IPS-18a (cell line): ENCODE measurements around the gene KRTAP11-1.

Source experiments
- H3K27ac ChIP-seq: one replicate; pipeline ENCODE4 v1.5.1; 2013; ENCODE audit warnings: low read length
- H3K27me3 ChIP-seq: one replicate; pipeline ENCODE4 v1.6.1; 2013; ENCODE audit warnings: mild to moderate bottlenecking, low read length; ENCODE audit not compliant: control insufficient read depth, insufficient read depth
- H3K36me3 ChIP-seq: one replicate; pipeline ENCODE4 v1.6.1; 2013; ENCODE audit warnings: low read depth, low read length; ENCODE audit not compliant: control insufficient read depth
- H3K4me1 ChIP-seq: one replicate; pipeline ENCODE4 v1.6.1; 2013; ENCODE audit warnings: low read depth, low read length; ENCODE audit not compliant: control insufficient read depth
- H3K4me3 ChIP-seq: one replicate; pipeline ENCODE4 v1.5.1; 2013; ENCODE audit warnings: low read length
- H3K9ac ChIP-seq: one replicate; pipeline ENCODE4 v1.6.1; 2013; ENCODE audit warnings: mild to moderate bottlenecking, low read length, moderate library complexity
- H3K9me3 ChIP-seq: one replicate; pipeline ENCODE4 v1.6.1; 2013; ENCODE audit warnings: low read depth, low read length; ENCODE audit not compliant: control insufficient read depth

Gene KRTAP11-1

DNA sequence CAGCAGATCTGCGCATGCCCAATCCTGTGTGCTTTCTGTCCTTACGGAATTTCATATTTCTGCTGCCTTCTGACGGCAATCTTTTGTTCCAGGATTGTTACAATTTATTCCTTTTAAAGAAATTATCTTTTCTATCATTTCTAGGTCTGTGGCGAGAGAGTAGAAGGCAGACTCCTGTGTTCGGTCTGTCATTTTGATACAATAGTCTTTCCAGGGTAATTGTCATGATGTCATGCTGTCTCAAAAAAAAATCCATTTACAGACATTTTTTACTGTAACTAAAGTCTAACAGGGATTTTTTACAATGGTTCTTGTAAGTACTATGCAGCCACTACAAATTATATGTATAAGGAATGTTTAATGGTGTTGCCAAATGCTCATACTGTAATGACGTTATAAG lies 42.8 kb downstream of the KRTAP11-1 start:
- H3K36me3 ChIP-seq, result no peaks in the 10 kb centered on the region
- no peak overlapping the region for H3K27ac ChIP-seq
- H3K27me3 ChIP-seq, result no peaks in the 10 kb centered on the region
- H3K9ac ChIP-seq, result no peak overlapping the region
- H3K4me1 ChIP-seq, result no peaks in the 10 kb centered on the region
- H3K4me3 ChIP-seq, result no peak overlapping the region
- no peaks in the 10 kb centered on the region for H3K9me3 ChIP-seq

DNA sequence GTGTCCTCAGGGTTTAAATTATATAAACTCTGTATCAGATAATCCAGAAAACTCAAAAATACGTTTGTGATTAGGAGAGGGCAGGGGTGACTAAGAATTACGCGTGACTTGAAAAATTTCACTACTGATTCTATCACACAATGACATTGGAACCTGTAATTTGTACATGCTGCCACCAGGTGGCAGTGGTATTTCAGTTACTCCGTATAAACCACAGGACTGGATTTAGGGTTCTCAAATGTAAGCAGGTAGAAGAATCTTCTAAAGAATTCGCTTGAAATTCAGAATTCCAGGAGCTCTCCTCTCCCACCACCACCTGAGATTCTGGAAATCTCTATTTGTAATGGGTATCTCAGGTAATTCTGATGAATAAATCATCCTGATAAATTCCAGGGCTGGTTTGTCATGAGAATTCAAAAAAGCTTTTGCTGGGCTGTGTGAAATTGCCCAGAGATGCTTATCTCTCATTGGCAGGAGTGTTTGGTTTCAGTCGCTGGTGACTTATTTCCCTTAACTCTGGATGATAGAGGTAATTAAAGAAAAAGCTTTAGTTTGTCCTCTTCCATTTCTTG lies 50.1 kb downstream of the KRTAP11-1 start:
- H3K4me1 ChIP-seq, result no peaks in the 10 kb centered on the region
- no peaks in the 10 kb centered on the region for H3K27me3 ChIP-seq
- H3K36me3 ChIP-seq, result no peaks in the 10 kb centered on the region

More for the DNA sequence above, 50.1 kb downstream of the KRTAP11-1 start:
- Histone ChIP-seq H3K4me3 (no peak overlapping the region), H3K9ac (no peak overlapping the region), H3K27ac (no peak overlapping the region), H3K9me3 (peaks cover 3% of the 10 kb centered on the region)
